Astrocyte (in vitro differentiated cells and primary cell): ENCODE data around the gene DAZ4. TPM values are rescaled to one million over a fixed set of nuclear protein-coding genes. Genes with fewer than 3 reads are reported as not detected.

Experiments used
- total RNA-seq: library from RNA; stranded (reverse); gene quantifications from 2 replicates; pipeline ENCODE4 v1.2.1, GENCODE V29; 2021

DAZ4 gene
- total RNA-seq, 1 donor from 2014 or later: not detected

Other genes starting within 250 kb of the DAZ4 start
- gene BPY2B, start 215.9 kb upstream of the DAZ4 start, total RNA-seq: not detected in 2 replicates
- gene DAZ3, start 20.5 kb upstream of the DAZ4 start, total RNA-seq: not detected in 2 replicates
- gene BPY2C, start 218.2 kb downstream of the DAZ4 start, total RNA-seq: not detected in 2 replicates